Spinal cord (tissue), 10 donors: Measurements from ENCODE around the gene KPNB1. TPM values are rescaled to one million over a fixed set of nuclear protein-coding genes. Genes with fewer than 3 reads are reported as not detected.
A peak's percentile ranks its signal among the peaks of the same experiment; 100 is the strongest.

ENCODE experiments used
- DNase-seq, 6 donors: peaks; one replicate each; pipeline versions ENCODE4 v3.0.0 to v3.0.0-alpha.2; 2013 to 2015; ENCODE audit warnings: low spot score in 6 of 6, low read depth in 4 of 6
- H3K27ac ChIP-seq: one replicate; pipeline ENCODE4 v1.5.1; 2013; ENCODE audit warnings: low read depth, low read length, control low read depth
- H3K27me3 ChIP-seq: one replicate; pipeline ENCODE4 v1.6.1; 2013; ENCODE audit warnings: low read length; ENCODE audit not compliant: control insufficient read depth, insufficient read depth
- H3K36me3 ChIP-seq: one replicate; pipeline ENCODE4 v1.6.1; 2013; ENCODE audit warnings: low read length; ENCODE audit not compliant: control insufficient read depth, insufficient read depth
- H3K4me1 ChIP-seq: one replicate; pipeline ENCODE4 v1.6.1; 2013; ENCODE audit warnings: low read length; ENCODE audit not compliant: control insufficient read depth, insufficient read depth
- H3K4me3 ChIP-seq: one replicate; pipeline ENCODE4 v1.5.1; 2013; ENCODE audit warnings: low read depth, low read length, control low read depth
- H3K9me3 ChIP-seq: one replicate; pipeline ENCODE4 v1.6.1; 2013; ENCODE audit warnings: low read length; ENCODE audit not compliant: control insufficient read depth, insufficient read depth
- WGBS: methylation state at CpG from one replicate; pipeline ENCODE4 v1.1.5; 2013; ENCODE audit warnings: missing lambda C conversion rate; ENCODE audit not compliant: insufficient coverage; 5-methylcytosine and 5-hydroxymethylcytosine counted together
- polyA plus RNA-seq, 2 donors: library from polyadenylated mRNA; unstranded; fragments of 120-200 nt; gene quantifications; one replicate each; pipeline ENCODE4 v1.2.1, GENCODE V29; 2013; ENCODE audit not compliant: insufficient read length in 2 of 2
- total RNA-seq, 2 donors: library from RNA; depleted of rRNA in 1 of 2; stranded (reverse); fragments of 120-200 nt in 1 of 2; fragments of >200 nt in 1 of 2; gene quantifications; one replicate each; pipeline versions ENCODE4 v1.2.3 to v1.2.4, GENCODE V29; 2013 to 2014
- donor health status: healthy.

Gene KPNB1
- total and polyA plus RNA-seq, 4 donors, result 152 to 185 (median 165) TPM

DNA sequence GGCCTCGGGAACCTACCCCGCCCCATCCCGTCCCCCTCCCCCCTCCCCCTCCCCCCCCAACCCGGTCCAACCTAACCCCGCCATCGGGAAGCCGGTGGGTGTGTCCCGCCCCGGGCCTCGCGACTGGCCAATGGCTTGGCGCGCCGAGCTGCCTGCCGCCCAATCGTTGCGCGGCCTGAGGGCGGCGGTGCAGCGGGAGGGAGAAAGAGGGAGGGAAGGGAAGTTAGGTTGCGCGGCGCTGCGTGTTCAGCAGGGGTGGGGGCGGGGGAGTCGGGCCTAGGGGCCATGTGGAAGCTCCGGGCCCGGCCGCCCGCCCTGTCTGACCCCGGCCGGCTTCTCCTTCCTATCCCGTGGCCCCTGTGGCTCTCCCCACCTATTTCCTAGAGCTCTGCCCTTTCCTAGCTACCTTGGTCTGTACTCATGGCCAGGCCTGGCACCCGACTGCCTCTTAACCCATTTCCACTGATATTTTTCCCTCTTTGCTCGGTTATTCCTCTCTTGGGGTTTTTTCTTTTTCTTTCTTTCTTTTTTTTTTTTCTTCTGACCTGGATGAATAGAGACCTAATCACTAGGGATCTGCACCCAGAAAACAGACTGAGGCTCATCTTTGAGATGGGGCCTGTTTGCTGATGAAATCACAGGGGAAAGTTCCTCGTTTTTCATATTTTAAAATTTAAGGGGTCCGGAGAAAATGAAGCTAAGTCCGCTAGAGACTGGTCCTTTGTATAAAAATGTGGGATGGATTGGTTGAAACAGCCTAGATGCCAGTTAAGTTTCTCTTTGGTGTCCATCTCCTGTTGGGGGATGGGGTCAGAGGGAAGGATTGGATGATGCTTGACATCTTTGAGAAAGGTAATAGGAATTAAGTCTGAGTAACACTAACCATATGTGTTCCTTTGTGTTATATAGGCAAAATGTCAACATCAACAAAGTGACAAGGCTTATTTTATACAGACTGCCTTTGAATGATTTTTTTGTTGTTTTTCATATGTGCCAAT lies 1.1 kb downstream of the KPNB1 start:
- peak; percentile 72 to 98 (median 87) for DNase-seq
- H3K27ac ChIP-seq, result peak overlapping the region; percentile 91
- WGBS, result under 1% methylated on average over 27 of the region's 39 CpGs

DNA sequence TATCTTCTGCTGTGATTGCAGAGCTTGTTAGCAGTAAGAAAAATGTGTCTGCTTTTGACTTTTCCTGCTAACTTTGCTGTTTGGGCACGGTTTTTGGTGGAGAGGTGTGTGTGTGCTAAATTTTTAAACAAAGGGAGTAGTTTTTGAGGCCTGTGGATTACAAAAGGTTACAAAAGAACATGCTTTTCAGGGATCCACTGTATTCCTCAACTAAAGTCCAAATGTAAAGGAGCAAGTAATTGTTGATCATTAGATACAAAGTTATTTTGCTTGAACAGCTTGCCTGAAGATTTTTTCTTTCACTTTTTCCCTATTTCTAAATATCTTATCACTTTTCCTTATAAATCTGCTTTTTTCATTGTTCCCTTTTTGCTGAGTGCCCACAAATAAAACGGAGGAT lies 2.0 kb downstream of the KPNB1 start:
- Histone ChIP-seq H3K4me1 (peaks cover 12% of the 10 kb centered on the region), H3K4me3 (no peak overlapping the region), H3K9me3 (no peaks in the 10 kb centered on the region), H3K36me3 (peaks cover 20% of the 10 kb centered on the region), H3K27me3 (no peaks in the 10 kb centered on the region), H3K27ac (no peak overlapping the region)
- 75% methylated on average over 1 of the region's 2 CpGs for WGBS
- DNase-seq, result no peak

More for the DNA sequence above, 1.1 kb downstream of the KPNB1 start:
- Histone ChIP-seq H3K9me3 (no peaks in the 10 kb centered on the region), H3K36me3 (peaks cover 12% of the 10 kb centered on the region), H3K4me3 (peak overlapping the region; percentile 86), H3K4me1 (peaks cover 12% of the 10 kb centered on the region), H3K27me3 (no peaks in the 10 kb centered on the region)

DNA sequence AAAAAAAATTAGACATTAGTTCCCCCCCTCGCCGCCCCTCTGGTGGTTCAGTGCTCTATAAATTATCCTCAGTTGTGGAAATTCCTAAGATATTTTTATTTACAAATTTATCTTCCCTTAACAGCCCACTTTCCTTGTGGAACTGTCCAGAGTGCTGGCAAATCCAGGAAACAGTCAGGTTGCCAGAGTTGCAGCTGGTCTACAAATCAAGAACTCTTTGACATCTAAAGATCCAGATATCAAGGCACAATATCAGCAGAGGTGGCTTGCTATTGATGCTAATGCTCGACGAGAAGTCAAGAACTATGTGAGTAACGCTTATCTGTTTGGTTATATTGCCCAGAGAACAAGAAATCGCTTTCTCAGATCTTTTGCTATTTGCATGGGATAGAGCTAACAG lies 2.9 kb downstream of the KPNB1 start:
- peaks cover 23% of the 10 kb centered on the region for H3K36me3 ChIP-seq

GRCh38 chr17:47653442-47653841 lies 3.7 kb downstream of the KPNB1 start:
- no peak overlapping the region for H3K4me3 ChIP-seq
- no peaks in the 10 kb centered on the region for H3K9me3 ChIP-seq
- no peak for DNase-seq
- H3K36me3 ChIP-seq, result peaks cover 25% of the 10 kb centered on the region
- no peak overlapping the region for H3K27ac ChIP-seq
- H3K4me1 ChIP-seq, result peaks cover 7% of the 10 kb centered on the region
- H3K27me3 ChIP-seq, result no peaks in the 10 kb centered on the region
- 22% methylated on average over 1 of the region's 2 CpGs for WGBS

More for the DNA sequence above, 2.9 kb downstream of the KPNB1 start:
- Histone ChIP-seq H3K27ac (no peak overlapping the region), H3K27me3 (no peaks in the 10 kb centered on the region), H3K4me1 (peaks cover 12% of the 10 kb centered on the region), H3K4me3 (no peak overlapping the region), H3K9me3 (no peaks in the 10 kb centered on the region)
- WGBS, result no CpG with 5 or more reads among the region's 6 CpGs
- no peak for DNase-seq

GRCh38 chr17:47654991-47655390 lies 5.3 kb downstream of the KPNB1 start:
- Histone ChIP-seq H3K4me1 (no peaks in the 10 kb centered on the region), H3K9me3 (no peaks in the 10 kb centered on the region), H3K27ac (no peak overlapping the region), H3K4me3 (no peak overlapping the region), H3K36me3 (peaks cover 30% of the 10 kb centered on the region), H3K27me3 (no peaks in the 10 kb centered on the region)
- DNase-seq, result no peak
- 69% methylated on average over 5 of the region's 6 CpGs for WGBS

DNA sequence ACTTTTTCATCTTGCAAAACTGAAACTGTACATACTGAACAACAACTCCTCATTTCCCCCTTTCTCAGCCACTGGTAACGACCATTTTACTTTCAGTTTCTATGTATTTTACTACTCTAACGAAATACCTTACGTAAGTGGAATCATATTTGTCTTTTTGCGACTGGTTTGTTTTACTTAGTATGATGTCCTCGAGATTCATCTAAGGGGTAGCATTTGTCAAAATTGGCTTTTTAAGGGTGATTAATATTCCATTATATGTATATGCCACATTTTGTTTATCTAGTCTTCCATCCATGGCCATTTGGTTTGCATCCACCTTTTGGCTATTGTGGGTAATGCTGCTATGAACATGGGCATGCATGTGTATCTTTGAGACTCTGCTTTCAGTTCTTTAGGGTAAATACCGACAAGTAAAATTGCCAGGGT lies 10.4 kb downstream of the KPNB1 start:
- DNase-seq, result no peak
- Histone ChIP-seq H3K4me1 (no peaks in the 10 kb centered on the region), H3K27me3 (no peaks in the 10 kb centered on the region), H3K27ac (no peak overlapping the region), H3K9me3 (no peaks in the 10 kb centered on the region), H3K4me3 (no peak overlapping the region), H3K36me3 (peaks cover 47% of the 10 kb centered on the region)
- WGBS, result 100% methylated on average over 1 of the region's 6 CpGs

DNA sequence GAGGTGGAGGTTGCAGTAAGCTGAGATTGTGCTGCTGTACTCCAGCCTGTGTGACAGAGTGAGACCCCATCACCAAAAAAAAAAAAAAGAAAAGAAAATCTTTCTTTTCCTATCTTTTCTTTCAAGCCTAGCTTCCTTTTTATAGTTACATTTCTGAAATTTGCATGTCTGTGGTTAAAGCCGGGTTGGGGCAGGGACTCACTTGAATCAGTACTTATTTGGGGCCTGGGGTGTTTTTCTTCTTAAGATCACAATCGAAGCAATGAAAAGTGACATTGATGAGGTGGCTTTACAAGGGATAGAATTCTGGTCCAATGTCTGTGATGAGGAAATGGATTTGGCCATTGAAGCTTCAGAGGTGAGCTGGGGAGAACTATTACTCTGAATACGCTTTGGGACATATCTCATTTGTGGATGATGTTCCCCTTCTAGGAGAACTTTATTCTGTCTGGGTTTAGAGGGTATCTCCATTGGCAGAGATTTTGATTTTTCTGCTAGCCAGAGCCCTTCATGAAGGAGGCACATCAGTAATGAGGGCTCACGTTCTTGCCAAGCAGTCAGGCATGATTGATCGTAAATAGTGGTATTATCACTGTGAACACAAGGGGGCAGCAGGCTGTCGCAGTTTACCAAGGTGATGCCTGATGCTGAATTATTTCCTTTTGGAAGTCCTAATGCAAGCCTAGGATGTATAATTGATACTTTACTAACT lies 14.3 kb downstream of the KPNB1 start:
- WGBS, result 60% methylated on average over 3 of the region's 6 CpGs
- Histone ChIP-seq H3K36me3 (peaks cover 52% of the 10 kb centered on the region), H3K27ac (no peak overlapping the region), H3K27me3 (no peaks in the 10 kb centered on the region), H3K4me1 (no peaks in the 10 kb centered on the region), H3K4me3 (no peak overlapping the region), H3K9me3 (no peaks in the 10 kb centered on the region)
- DNase-seq, result peak in 5 of 6 donors; percentile 28 to 88 (median 44)

- Histone ChIP-seq H3K36me3 (peaks cover 54% of the 10 kb centered on the region), H3K27me3 (no peaks in the 10 kb centered on the region), H3K4me3 (no peak overlapping the region), H3K9me3 (no peaks in the 10 kb centered on the region), H3K27ac (no peak overlapping the region), H3K4me1 (no peaks in the 10 kb centered on the region)
- no peak for DNase-seq
Measured at GRCh38 chr17:47664624-47664941, 14.9 kb downstream of the KPNB1 start.

- H3K9me3 ChIP-seq, result no peaks in the 10 kb centered on the region
- 95% methylated on average over 2 of the region's 3 CpGs for WGBS
- DNase-seq, result no peak
Measured at GRCh38 chr17:47665655-47666054, 15.9 kb downstream of the KPNB1 start.

More at GRCh38 chr17:47665655-47666054, 15.9 kb downstream of the KPNB1 start:
- Histone ChIP-seq H3K4me1 (no peaks in the 10 kb centered on the region), H3K27me3 (no peaks in the 10 kb centered on the region), H3K27ac (no peak overlapping the region), H3K4me3 (no peak overlapping the region), H3K36me3 (peaks cover 60% of the 10 kb centered on the region)
